AG04450 (cell line): Measurements from ENCODE around the gene GPR27. TPM values are rescaled to one million over a fixed set of nuclear protein-coding genes. Genes with fewer than 3 reads are reported as not detected.

ENCODE experiments used
- CTCF ChIA-PET: fragments of 300-600, 350-600 bp; formaldehyde crosslinking; extraction: SDS; loops from one replicate; lab custom pipeline; 2022; ENCODE audit warnings: antibody characterized with exemption, inconsistent platforms; lab: Charles Lee
- POLR2A ChIA-PET: fragments of 350-600 bp; formaldehyde crosslinking; extraction: SDS; loops from one replicate; lab custom pipeline; 2021; ENCODE audit warnings: antibody characterized with exemption, inconsistent platforms; lab: Yijun Ruan, JAX
- DNase-seq: peaks from one replicate; pipeline ENCODE4 v3.0.0-alpha.2; 2011; ENCODE audit warnings: low read depth, low spot score
- H3K27ac ChIP-seq: one replicate; pipeline ENCODE4 v1.5.1; 2012; ENCODE audit warnings: low read depth, low read length, control low read depth
- H3K27me3 ChIP-seq: one replicate; pipeline ENCODE4 v1.6.0; 2012; ENCODE audit warnings: low read length; ENCODE audit not compliant: control insufficient read depth, insufficient read depth
- H3K4me3 ChIP-seq: 2 replicates; pipeline ENCODE4 v1.5.1; 2011; ENCODE audit warnings: mild to moderate bottlenecking, low read depth, low read length, control low read depth
- H3K9me3 ChIP-seq: 2 replicates; pipeline ENCODE4 v1.5.1; 2012; ENCODE audit warnings: low read length; ENCODE audit not compliant: control insufficient read depth, insufficient read depth
- CTCF ChIP-seq: IDR thresholded peaks from 2 replicates; pipeline ENCODE4 v1.5.1; 2011; ENCODE audit warnings: low read depth, low read length, control low read depth, inconsistent platforms
- polyA plus RNA-seq: library from polyadenylated mRNA; depleted of rRNA; stranded (reverse); fragments of >200 nt; gene quantifications from 2 replicates; pipeline ENCODE4 v1.2.3, GENCODE V29; 2011

The GPR27 gene
- polyA plus RNA-seq, 1 experiment, result not detected

- Histone ChIP-seq H3K27me3 (peaks cover 43% of the 10 kb centered on the region), H3K9me3 (no peaks in the 10 kb centered on the region), H3K4me3 (no peak overlapping the region), H3K27ac (no peak overlapping the region)
- ChIA-PET CTCF (interaction anchor here (1.1 kb wide), 1 partner anchor 24 kb away, joined by 4 read pairs; no protein-coding TSS in a partner anchor), POLR2A (no interaction called here)
- TF ChIP-seq CTCF, result no peak
- DNase-seq, result no peak
Measured at GRCh38 chr3:71752831-71753700, 589 bp upstream of the GPR27 start.

- DNase-seq, result no peak
- Histone ChIP-seq H3K4me3 (no peak overlapping the region), H3K27me3 (peaks cover 46% of the 10 kb centered on the region), H3K27ac (no peak overlapping the region), H3K9me3 (no peaks in the 10 kb centered on the region)
- no peak for TF ChIP-seq CTCF
- ChIA-PET CTCF (interaction anchor here (0.9 kb wide), 1 partner anchor 25 kb away, joined by 3 read pairs; no protein-coding TSS in a partner anchor), POLR2A (no interaction called here)
Measured at GRCh38 chr3:71754610-71755253, 1.1 kb downstream of the GPR27 start.

GRCh38 chr3:71758091-71758490 is 4.4 kb downstream of the GPR27 start:
- ChIA-PET POLR2A (no interaction called here), CTCF (no interaction called here)
- Histone ChIP-seq H3K4me3 (no peak overlapping the region), H3K27me3 (peaks cover 28% of the 10 kb centered on the region), H3K9me3 (no peaks in the 10 kb centered on the region), H3K27ac (no peak overlapping the region)
- no peak for DNase-seq
- no peak for TF ChIP-seq CTCF

GRCh38 chr3:71759401-71759800 is 5.7 kb downstream of the GPR27 start:
- no peak for DNase-seq
- H3K27ac ChIP-seq, result no peak overlapping the region
- POLR2A ChIA-PET, result no interaction called here
- no peaks in the 10 kb centered on the region for H3K9me3 ChIP-seq
- H3K4me3 ChIP-seq, result no peak overlapping the region
- no peak for TF ChIP-seq CTCF
- peaks cover 26% of the 10 kb centered on the region for H3K27me3 ChIP-seq
- CTCF ChIA-PET, result no interaction called here

GRCh38 chr3:71760140-71760539 is 6.5 kb downstream of the GPR27 start:
- no peak for TF ChIP-seq CTCF
- no peak overlapping the region for H3K4me3 ChIP-seq
- ChIA-PET POLR2A (no interaction called here), CTCF (no interaction called here)
- H3K9me3 ChIP-seq, result no peaks in the 10 kb centered on the region
- no peak overlapping the region for H3K27ac ChIP-seq
- H3K27me3 ChIP-seq, result peaks cover 22% of the 10 kb centered on the region
- DNase-seq, result no peak
